GM12891 (cell line): ENCODE results near the gene PRAMEF17.
"Not testable (repeated sequence)": the region's sequence is repeated elsewhere in the genome, so short reads cannot be mapped to it uniquely, and the experiment has no call there.

Experiments
- DNase-seq: peaks from one replicate; pipeline ENCODE4 v3.0.0; 2011; ENCODE audit warnings: low spot score; ENCODE audit not compliant: insufficient read length
- FAIRE-seq: peaks from 2 replicates; lab custom pipeline; 2011; peaks lifted over from hg19 to GRCh38; lab: Jason Lieb, UNC
- PAX5 ChIP-seq: IDR thresholded peaks from 2 replicates; pipeline ENCODE4 v1.6.1; 2011; ENCODE audit warnings: low read length, moderate library complexity, mild to moderate bottlenecking; ENCODE audit not compliant: insufficient read depth, severe bottlenecking
- POLR2A ChIP-seq: IDR thresholded peaks from 2 replicates; pipeline ENCODE4 v1.6.1; 2011; ENCODE audit warnings: low read depth, low read length, control low read depth
- POLR2AphosphoS5 ChIP-seq: IDR thresholded peaks from 2 replicates; pipeline ENCODE4 v1.6.1; 2011; ENCODE audit warnings: low read depth, low read length, control low read depth
- POU2F2 ChIP-seq: IDR thresholded peaks from 2 replicates; pipeline ENCODE4 v1.6.1; 2011; ENCODE audit warnings: low read depth, mild to moderate bottlenecking, control low read depth, low read length, moderate library complexity
- SPI1 ChIP-seq: IDR thresholded peaks from 2 replicates; pipeline ENCODE4 v1.6.1; 2011; ENCODE audit warnings: low read depth, low read length, control low read depth
- TAF1 ChIP-seq: IDR thresholded peaks from 2 replicates; pipeline ENCODE4 v1.6.1; 2011; ENCODE audit warnings: low read depth, low read length, control low read depth

The PRAMEF17 gene

DNA sequence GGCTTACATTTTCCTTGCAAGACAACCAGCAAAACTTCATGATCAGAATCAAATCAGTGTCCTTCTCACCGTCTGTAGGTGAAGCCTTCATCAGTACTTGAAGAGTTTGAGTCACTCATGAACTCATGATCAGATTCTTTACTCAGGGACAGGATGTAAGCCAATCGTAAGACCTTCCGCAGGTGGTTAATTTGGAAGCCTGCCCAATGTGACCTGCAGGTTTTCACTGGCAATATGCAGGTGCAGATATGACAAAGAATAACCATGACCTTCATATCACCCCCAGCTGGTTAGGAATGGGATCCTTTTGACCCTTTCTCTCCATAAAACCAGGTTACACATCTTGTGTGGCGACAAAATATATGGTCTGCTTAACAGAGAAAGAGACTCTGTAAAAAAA lies 18.4 kb downstream of the PRAMEF17 start:
- FAIRE-seq, result no peak
- DNase-seq, result no peak
- no peak for TF ChIP-seq POLR2AphosphoS5
- TF ChIP-seq SPI1, result no peak

- not testable (repeated sequence) for DNase-seq, FAIRE-seq
Measured at GRCh38 chr1:13410150-13410549, 20.7 kb downstream of the PRAMEF17 start, which contains the start of gene PRAMEF20. PRAMEF20 (plus strand) TSS chr1:13410450; CDS start chr1:13416355, 5,905 bp downstream.

DNA sequence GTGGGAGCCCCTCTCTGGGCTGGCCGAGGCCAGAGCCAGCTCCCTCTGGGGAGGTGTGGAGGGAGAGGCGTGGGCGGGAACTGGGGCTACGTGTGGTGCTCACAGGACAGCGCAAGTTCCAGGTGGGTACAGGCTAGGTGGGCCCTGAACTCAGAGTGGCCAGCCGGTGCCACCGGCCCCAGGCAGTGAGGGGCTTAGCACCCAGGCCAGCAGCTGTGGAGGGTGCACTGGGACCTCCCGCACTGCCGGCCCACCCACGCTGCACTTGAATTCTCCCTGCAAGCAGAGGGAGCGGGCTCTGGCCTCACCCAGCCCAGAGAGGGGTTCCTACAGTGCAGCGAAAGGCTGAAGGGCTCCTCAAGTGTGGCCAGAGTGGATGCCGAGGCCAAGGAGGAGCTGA lies 41.1 kb downstream of the PRAMEF17 start:
- TF ChIP-seq POLR2A (no peak), SPI1 (no peak), POLR2AphosphoS5 (no peak), POU2F2 (no peak), PAX5 (no peak), TAF1 (no peak)
- no peak for FAIRE-seq
- DNase-seq, result no peak

DNA sequence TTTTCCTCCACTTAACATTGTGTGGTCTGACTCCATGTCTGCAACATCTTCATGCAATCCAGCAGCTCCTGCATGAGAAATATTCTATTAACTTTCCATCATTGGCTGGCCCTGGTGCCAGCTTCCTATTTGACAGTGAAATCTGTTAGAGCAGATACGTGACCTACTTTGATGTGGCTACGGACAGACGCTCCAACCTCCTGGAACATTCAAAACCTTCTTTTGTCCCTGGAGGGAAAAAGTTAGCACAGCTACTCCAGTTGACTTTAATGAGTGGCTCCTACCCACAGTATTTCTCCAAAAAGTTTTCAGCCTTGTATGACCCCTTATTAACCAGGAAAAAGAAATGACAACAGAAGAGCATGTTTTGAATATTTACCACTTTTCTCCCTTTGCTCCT lies 42.8 kb downstream of the PRAMEF17 start:
- TF ChIP-seq SPI1 (no peak), POLR2AphosphoS5 (no peak), TAF1 (no peak), POU2F2 (no peak), POLR2A (no peak), PAX5 (no peak)
- FAIRE-seq (no peak), DNase-seq (no peak)

DNA sequence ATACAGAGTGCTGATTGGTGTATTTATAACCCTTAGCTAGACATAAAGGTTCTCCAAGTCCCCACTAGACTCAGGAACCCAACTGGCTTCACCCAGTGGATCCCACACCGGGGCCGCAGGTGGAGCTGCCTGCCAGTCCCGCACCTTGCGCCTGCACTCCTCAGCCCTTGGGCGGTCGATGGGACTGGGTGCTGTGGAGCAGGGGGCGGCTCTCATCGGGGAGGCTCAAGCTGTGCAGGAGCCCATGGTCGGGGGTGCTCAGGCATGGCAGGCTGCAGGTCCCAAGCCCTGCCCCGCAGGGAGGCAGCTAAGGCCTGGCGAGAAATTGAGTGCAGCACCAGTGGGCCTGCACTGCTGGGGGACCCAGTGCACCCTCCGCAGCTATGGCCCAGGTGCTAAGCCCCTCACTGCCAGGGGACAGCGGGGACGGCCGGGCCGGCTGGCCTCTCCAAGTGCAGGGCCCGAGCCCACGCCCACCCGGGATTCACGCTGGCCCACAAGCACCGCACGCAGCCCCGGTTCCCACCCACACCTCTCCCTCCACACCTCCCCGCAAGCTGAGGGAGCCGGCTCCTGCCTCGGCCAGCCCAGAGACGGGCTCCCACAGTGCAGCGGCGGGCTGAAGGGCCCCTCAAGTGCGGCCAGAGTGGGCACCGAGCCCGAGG lies 44.4 kb downstream of the PRAMEF17 start:
- FAIRE-seq, DNase-seq: not testable (repeated sequence)

- no peak for FAIRE-seq
- no peak for TF ChIP-seq POLR2AphosphoS5
- no peak for TF ChIP-seq SPI1
- no peak for TF ChIP-seq TAF1
- TF ChIP-seq POLR2A, result no peak
- TF ChIP-seq PAX5, result no peak
- no peak for TF ChIP-seq POU2F2
Measured at GRCh38 chr1:13435458-13435857, 46.0 kb downstream of the PRAMEF17 start.

GRCh38 chr1:13439104-13439783 lies 49.8 kb downstream of the PRAMEF17 start:
- DNase-seq, FAIRE-seq: not testable (repeated sequence)

More at GRCh38 chr1:13435458-13435857, 46.0 kb downstream of the PRAMEF17 start:
- no peak for DNase-seq
